HG03175 (cell line): Measurements from ENCODE around the gene EN2.

Source experiments
- ATAC-seq: cut with Tn5 transposase; IDR thresholded peaks from one replicate; pipeline ENCODE4 v1.9.1; 2021; ENCODE audit warnings: mild to moderate bottlenecking, moderate library complexity; ENCODE audit not compliant: unreplicated experiment

Gene EN2

DNA sequence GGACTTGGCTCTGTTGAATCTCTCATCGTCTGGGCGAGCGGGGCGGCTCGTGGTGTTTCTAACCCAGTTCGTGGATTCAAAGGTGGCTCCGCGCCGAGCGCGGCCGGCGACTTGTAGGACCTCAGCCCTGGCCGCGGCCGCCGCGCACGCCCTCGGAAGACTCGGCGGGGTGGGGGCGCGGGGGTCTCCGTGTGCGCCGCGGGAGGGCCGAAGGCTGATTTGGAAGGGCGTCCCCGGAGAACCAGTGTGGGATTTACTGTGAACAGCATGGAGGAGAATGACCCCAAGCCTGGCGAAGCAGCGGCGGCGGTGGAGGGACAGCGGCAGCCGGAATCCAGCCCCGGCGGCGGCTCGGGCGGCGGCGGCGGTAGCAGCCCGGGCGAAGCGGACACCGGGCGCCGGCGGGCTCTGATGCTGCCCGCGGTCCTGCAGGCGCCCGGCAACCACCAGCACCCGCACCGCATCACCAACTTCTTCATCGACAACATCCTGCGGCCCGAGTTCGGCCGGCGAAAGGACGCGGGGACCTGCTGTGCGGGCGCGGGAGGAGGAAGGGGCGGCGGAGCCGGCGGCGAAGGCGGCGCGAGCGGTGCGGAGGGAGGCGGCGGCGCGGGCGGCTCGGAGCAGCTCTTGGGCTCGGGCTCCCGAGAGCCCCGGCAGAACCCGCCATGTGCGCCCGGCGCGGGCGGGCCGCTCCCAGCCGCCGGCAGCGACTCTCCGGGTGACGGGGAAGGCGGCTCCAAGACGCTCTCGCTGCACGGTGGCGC, at the start of gene EN2:
Gene EN2, plus strand, starts transcription at position 19 of the 767 bp plus-strand sequence. Its CDS starts 249 bp downstream, at position 268.
- ATAC-seq = no peak

- no peak for ATAC-seq
Observed at GRCh38 chr7:155408651-155409586, 49.0 kb upstream of the EN2 start.

GRCh38 chr7:155409980-155410379, 47.9 kb upstream of the EN2 start:
- no peak for ATAC-seq

- ATAC-seq = no peak
Observed at GRCh38 chr7:155410431-155410830, 47.5 kb upstream of the EN2 start.

- no peak for ATAC-seq
Observed at GRCh38 chr7:155411718-155412415, 46.1 kb upstream of the EN2 start.

- peak; percentile 86 for ATAC-seq
Observed at GRCh38 chr7:155412416-155413253, 45.3 kb upstream of the EN2 start.

GRCh38 chr7:155414547-155415492, 43.1 kb upstream of the EN2 start:
- no peak for ATAC-seq

DNA sequence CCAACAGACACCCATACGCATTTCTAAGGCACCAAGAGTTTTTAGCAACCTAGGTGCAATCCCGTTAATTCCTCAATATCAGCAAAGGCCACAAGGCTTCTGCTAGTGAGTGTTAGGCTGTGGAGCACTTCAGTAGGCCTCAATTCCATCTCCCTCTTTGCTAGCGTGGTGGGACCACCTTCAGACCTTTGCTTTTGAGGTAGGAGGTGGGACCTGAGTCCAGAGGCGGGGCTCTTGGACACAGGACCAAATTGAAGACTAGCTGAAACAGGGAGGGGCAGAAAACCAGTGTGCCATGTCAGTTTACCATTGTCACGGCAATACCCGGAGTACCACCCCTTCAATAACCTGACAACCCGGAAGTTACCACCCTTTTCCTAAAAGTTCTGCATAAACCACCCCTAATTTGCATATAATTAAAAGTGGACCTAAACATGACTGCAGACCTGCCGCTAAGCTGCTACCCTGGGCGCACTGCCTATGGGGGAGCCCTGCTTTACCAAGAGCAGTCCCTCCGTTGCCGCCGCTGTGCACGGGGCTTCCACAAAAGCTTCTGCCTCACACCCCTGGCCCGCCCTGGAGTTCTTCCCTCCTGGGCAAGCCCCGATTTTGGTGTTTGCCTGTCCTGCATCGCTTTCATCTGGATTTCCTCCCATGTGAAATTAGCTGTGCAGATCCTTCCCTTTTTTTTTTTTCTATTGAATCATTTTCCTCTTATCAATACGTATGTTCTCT, 41.1 kb upstream of the EN2 start:
- ATAC-seq = no peak

- no peak for ATAC-seq
Observed at GRCh38 chr7:155418304-155418703, 39.6 kb upstream of the EN2 start.

- ATAC-seq = no peak
Observed at GRCh38 chr7:155418941-155419755, 38.8 kb upstream of the EN2 start.

DNA sequence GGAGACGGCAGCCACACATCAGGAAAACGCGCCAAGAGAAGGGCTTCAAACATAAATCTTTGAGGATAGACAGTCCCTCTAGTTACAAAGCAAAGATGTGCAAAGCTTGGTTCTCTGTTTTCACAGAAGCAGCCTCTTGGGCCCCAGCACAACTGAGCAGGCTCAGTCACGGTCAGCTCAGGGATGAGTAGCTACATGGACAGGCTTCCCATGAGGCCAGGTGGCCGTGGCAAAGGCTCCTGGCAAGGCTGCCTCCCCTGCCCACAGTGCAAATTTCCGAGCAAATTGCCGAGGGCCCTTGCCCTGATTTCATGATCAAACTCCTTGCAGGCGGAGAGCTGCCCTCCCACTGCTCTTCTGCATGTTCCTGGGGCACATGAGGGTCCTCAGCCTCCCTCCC, 37.8 kb upstream of the EN2 start:
- no peak for ATAC-seq

DNA sequence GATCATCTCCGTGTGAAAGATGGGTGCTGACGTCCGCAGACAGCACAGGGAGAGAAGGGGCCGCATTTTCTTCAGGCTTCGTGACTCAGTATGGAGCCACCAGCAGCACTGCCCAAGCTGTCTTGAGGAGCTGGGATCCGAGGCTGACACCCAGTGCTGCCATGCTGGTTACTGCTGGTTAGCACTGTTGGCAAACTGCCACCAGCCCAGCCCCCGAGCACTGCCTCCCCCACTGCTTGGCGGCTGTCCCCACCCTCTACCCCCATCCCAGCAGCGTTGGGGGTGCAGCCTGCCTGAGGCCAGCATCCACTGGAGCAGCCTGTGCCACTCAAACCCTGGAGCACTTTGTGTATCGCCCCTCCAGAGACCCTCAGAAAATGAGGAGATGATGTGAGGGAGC, 35.8 kb upstream of the EN2 start:
- ATAC-seq = no peak

GRCh38 chr7:155422599-155423336, 35.2 kb upstream of the EN2 start:
- ATAC-seq = no peak

GRCh38 chr7:155423337-155424285, 34.3 kb upstream of the EN2 start:
- ATAC-seq = no peak

- ATAC-seq = no peak
Observed at GRCh38 chr7:155424301-155425010, 33.5 kb upstream of the EN2 start.
